ENCODE measurements around the gene AHCY.

GRCh38 chr20:34296468-34296867, 6.7 kb downstream of the AHCY start:
- TF ChIP-seq CTCF (IDR thresholded peaks at IDR 0.05; ENCODE audit: poor library complexity, severe bottlenecking), result no peak
- no peak for TF ChIP-seq TAF1 (IDR thresholded peaks at IDR 0.05; ENCODE audit: low read depth)
- no peak for TF ChIP-seq EZH2 (IDR thresholded peaks at IDR 0.05; ENCODE audit: borderline replicate concordance, insufficient read depth, low read length, poor library complexity, severe bottlenecking)
- TF ChIP-seq RAD21 (conservative IDR thresholded peaks at IDR 0.05), result no peak
